ENCODE results near the gene DNAJB14. TPM values are rescaled to one million over a fixed set of nuclear protein-coding genes. Genes with fewer than 3 reads are reported as not detected.

The DNAJB14 gene
- total RNA-seq, 1 experiment from 2014 or later: 39.9 TPM

DNA sequence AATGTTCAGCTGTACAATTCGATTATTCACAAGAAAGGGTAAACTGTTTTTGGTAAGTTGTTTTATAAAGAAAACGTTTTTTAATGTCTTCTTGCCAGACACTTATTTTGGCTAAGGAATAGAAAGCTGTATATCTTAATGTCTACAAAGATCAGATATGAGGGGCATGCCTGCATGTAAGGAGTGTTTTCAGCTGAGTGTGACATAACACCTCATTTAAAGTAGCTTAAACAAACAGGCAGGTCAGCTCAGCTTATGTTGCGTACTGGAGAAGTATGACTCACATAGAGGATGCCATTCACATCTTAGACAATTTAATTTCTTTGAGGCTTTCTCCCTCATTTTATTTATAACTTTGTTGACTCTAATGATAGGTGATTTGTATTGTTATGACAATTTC lies 82.6 kb downstream of the DNAJB14 start:
- no peak for TF ChIP-seq ATF6 (CRISPR knock-in tag; IDR thresholded peaks at IDR 0.05)
- no peak for TF ChIP-seq GRHL2 (CRISPR knock-in tag; IDR thresholded peaks at IDR 0.05; ENCODE audit: insufficient replicate concordance, severe bottlenecking)
- TF ChIP-seq ZNF138 (CRISPR knock-in tag; conservative IDR thresholded peaks at IDR 0.05): no peak
- no peak for TF ChIP-seq EMX1 (CRISPR knock-in tag; IDR thresholded peaks at IDR 0.05)
- Mint-ChIP-seq H3K4me3 (no peak overlapping the region), H3K36me3 (no peaks in the 10 kb centered on the region), H3K4me1 (peaks cover 10% of the 10 kb centered on the region), H3K27ac (no peak overlapping the region), H3K27me3 (ENCODE audit: low read depth) (no peaks in the 10 kb centered on the region), H3K9me3 (no peaks in the 10 kb centered on the region)
- CTCF ChIA-PET: no interaction called here
- no peak for ATAC-seq
- DNase-seq (ENCODE audit: low spot score): no peak
- POLR2A ChIA-PET: no interaction called here

- ChIA-PET POLR2A (no interaction called here), CTCF (no interaction called here)
- TF ChIP-seq ATF2 (CRISPR knock-in tag; IDR thresholded peaks at IDR 0.05; ENCODE audit: borderline replicate concordance, low read depth) (no peak), AR (CRISPR knock-in tag; IDR thresholded peaks at IDR 0.05) (no peak), ZNF121 (CRISPR knock-in tag; IDR thresholded peaks at IDR 0.05) (no peak), ZNF317 (CRISPR knock-in tag; IDR thresholded peaks at IDR 0.05; ENCODE audit: borderline replicate concordance, low read depth) (no peak), RORB (CRISPR knock-in tag; IDR thresholded peaks at IDR 0.05) (no peak)
- no peak overlapping the region for H3K27ac Mint-ChIP-seq
- H3K27me3 Mint-ChIP-seq (ENCODE audit: low read depth): no peaks in the 10 kb centered on the region
- H3K36me3 Mint-ChIP-seq: no peaks in the 10 kb centered on the region
- DNase-seq (ENCODE audit: low spot score): no peak
- no peak for ATAC-seq
- no peak overlapping the region for H3K4me3 Mint-ChIP-seq
- H3K4me1 Mint-ChIP-seq: peaks cover 7% of the 10 kb centered on the region
- H3K9me3 Mint-ChIP-seq: no peaks in the 10 kb centered on the region
These were observed 85.1 kb downstream of the DNAJB14 start for GRCh38 chr4:99861120-99861905.

DNA sequence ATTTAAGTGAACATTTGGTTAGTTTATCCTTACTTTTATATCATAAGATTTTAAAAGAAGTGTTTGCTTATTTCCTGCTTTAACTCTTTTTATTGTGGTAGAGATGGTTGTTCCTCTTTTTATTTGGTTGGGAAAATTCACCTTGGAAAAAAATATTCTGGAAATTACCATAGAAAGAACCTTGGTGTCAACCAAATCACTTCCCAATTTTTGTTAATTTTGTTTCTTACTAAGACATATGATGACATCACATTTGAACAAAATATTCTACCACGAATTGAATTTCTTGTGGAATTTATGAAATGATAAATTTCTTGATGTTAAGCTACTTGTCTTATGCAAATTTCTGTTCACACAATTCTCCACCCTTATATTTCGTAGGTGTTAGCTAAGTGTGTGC lies 85.9 kb downstream of the DNAJB14 start:
- H3K4me3 Mint-ChIP-seq: no peak overlapping the region
- no peak for ATAC-seq
- H3K4me1 Mint-ChIP-seq: peaks cover 11% of the 10 kb centered on the region
- ChIA-PET CTCF (no interaction called here), POLR2A (no interaction called here)
- no peaks in the 10 kb centered on the region for H3K27me3 Mint-ChIP-seq (ENCODE audit: low read depth)
- H3K9me3 Mint-ChIP-seq: no peaks in the 10 kb centered on the region
- no peak for DNase-seq (ENCODE audit: low spot score)
- no peak overlapping the region for H3K27ac Mint-ChIP-seq
- no peaks in the 10 kb centered on the region for H3K36me3 Mint-ChIP-seq
- TF ChIP-seq E2F5 (CRISPR knock-in tag; IDR thresholded peaks at IDR 0.05): no peak
- TF ChIP-seq, protein P1, sequence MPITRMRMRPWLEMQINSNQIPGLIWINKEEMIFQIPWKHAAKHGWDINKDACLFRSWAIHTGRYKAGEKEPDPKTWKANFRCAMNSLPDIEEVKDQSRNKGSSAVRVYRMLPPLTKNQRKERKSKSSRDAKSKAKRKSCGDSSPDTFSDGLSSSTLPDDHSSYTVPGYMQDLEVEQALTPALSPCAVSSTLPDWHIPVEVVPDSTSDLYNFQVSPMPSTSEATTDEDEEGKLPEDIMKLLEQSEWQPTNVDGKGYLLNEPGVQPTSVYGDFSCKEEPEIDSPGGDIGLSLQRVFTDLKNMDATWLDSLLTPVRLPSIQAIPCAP (CRISPR knock-in tag; IDR thresholded peaks at IDR 0.05): no peak
- TF ChIP-seq ETV6 (CRISPR knock-in tag; IDR thresholded peaks at IDR 0.05): no peak
- no peak for TF ChIP-seq FOXK1 (CRISPR knock-in tag; IDR thresholded peaks at IDR 0.05)
- TF ChIP-seq NFE2L1 (CRISPR knock-in tag; IDR thresholded peaks at IDR 0.05): no peak
- TF ChIP-seq ZNF219 (CRISPR knock-in tag; IDR thresholded peaks at IDR 0.05; ENCODE audit: borderline replicate concordance): no peak
- no peak for TF ChIP-seq SMAD3 (CRISPR knock-in tag; IDR thresholded peaks at IDR 0.05; ENCODE audit: borderline replicate concordance)
- no peak for TF ChIP-seq ATF1 (CRISPR knock-in tag; IDR thresholded peaks at IDR 0.05)
- no peak for TF ChIP-seq ATF6 (CRISPR knock-in tag; IDR thresholded peaks at IDR 0.05)
- TF ChIP-seq, protein P2, sequence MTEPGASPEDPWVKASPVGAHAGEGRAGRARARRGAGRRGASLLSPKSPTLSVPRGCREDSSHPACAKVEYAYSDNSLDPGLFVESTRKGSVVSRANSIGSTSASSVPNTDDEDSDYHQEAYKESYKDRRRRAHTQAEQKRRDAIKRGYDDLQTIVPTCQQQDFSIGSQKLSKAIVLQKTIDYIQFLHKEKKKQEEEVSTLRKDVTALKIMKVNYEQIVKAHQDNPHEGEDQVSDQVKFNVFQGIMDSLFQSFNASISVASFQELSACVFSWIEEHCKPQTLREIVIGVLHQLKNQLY (CRISPR knock-in tag; IDR thresholded peaks at IDR 0.05): no peak
- no peak for TF ChIP-seq ZNF263 (CRISPR knock-in tag; IDR thresholded peaks at IDR 0.05; ENCODE audit: low read depth)

All from WTC11 (cell line).